AG09309 (cell line): ENCODE measurements around the gene JPH3.

Experiments
- DNase-seq: peaks from one replicate; pipeline ENCODE4 v3.0.0-alpha.2; 2010; ENCODE audit warnings: low read depth
- H3K4me3 ChIP-seq: 2 replicates; pipeline ENCODE4 v1.5.1; 2011; ENCODE audit warnings: mild to moderate bottlenecking, low read depth, low read length, moderate library complexity; ENCODE audit not compliant: control insufficient read depth
- TF ChIP-seq, protein P1 (sequence below): IDR thresholded peaks from 2 replicates; pipeline ENCODE4 v1.5.1; 2011; ENCODE audit warnings: mild to moderate bottlenecking, low read depth, low read length, inconsistent platforms; ENCODE audit not compliant: insufficient read depth, control insufficient read depth; ENCODE audit errors: missing control alignments

JPH3 gene

DNA sequence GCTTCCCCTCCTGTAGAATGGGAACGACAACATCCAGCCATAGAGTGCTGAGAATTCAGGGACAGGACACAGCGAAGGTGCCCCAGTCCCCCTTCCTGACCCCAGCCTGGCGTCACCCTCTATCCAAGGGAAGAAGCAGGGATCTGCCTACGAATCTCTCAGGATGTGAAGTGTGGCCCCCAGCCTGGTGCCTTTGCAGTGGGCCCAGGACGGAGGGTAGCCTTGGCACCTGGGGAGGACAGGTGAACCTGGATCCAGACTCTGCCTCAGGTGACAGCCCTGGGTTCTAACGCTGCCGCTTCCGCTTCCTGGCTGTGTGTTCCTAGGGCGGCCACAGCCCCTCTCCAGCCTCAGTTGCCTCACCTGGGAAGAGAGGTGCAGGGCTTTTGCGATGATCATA lies 36.4 kb downstream of the JPH3 start:
- H3K4me3 ChIP-seq = no peak overlapping the region
- no peak for DNase-seq
- TF ChIP-seq, protein P1, sequence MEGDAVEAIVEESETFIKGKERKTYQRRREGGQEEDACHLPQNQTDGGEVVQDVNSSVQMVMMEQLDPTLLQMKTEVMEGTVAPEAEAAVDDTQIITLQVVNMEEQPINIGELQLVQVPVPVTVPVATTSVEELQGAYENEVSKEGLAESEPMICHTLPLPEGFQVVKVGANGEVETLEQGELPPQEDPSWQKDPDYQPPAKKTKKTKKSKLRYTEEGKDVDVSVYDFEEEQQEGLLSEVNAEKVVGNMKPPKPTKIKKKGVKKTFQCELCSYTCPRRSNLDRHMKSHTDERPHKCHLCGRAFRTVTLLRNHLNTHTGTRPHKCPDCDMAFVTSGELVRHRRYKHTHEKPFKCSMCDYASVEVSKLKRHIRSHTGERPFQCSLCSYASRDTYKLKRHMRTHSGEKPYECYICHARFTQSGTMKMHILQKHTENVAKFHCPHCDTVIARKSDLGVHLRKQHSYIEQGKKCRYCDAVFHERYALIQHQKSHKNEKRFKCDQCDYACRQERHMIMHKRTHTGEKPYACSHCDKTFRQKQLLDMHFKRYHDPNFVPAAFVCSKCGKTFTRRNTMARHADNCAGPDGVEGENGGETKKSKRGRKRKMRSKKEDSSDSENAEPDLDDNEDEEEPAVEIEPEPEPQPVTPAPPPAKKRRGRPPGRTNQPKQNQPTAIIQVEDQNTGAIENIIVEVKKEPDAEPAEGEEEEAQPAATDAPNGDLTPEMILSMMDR = no peak

DNA sequence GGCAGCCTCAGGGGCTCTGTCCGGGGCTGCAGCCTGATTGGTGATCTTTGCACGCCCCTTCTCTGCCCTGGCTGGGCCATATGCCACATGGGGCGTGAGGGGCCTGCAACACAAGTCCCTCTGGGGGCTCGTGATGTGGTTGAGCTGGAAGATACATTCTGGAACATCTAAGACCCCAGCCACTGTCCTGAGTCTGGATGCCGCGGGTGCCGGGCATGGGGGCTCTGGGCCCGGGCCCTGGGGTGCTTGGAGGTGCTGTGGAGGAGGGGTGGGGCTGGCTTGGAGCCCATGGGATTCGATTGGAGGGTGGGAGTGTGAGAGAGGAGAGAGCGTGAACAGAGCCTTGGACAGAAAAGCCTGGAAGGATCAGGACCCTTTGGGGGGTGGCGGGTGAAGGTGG lies 39.4 kb downstream of the JPH3 start:
- TF ChIP-seq, protein P1 = no peak
- DNase-seq = no peak
- no peak overlapping the region for H3K4me3 ChIP-seq

DNA sequence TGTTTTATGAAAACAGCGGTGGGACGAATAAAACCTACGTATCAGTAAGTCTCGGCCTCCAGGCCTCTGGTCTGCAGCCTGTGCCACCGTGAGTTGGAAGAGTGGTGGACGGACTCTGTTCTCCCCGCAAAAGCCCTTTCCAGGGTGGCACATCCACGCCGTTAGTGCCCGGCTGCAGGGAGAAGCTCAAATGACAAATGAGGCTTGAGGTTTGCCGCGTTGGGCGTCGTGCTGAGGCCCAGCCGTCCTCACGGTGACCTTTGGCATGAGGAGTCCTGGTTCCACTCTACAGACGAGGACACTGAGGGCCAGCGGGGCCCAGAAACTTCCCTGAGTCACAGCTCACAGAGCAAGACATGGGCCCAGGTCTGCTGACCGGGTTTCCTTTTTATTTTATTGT lies 40.2 kb downstream of the JPH3 start:
- no peak for DNase-seq
- no peak overlapping the region for H3K4me3 ChIP-seq
- TF ChIP-seq, protein P1 = no peak

DNA sequence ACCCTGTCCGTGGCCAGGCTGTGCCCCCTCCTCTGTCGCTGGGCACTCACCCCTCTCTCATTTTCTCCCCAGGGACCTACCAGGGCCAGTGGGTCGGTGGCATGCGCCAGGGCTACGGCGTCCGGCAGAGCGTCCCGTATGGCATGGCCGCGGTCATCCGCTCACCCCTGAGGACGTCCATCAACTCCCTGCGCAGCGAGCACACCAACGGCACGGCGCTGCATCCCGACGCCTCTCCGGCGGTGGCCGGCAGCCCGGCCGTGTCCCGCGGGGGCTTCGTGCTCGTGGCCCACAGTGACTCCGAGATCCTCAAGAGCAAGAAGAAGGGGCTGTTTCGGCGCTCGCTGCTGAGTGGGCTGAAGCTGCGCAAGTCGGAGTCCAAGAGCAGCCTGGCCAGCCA lies 41.9 kb downstream of the JPH3 start:
- no peak overlapping the region for H3K4me3 ChIP-seq
- no peak for DNase-seq
- TF ChIP-seq, protein P1 = no peak

DNA sequence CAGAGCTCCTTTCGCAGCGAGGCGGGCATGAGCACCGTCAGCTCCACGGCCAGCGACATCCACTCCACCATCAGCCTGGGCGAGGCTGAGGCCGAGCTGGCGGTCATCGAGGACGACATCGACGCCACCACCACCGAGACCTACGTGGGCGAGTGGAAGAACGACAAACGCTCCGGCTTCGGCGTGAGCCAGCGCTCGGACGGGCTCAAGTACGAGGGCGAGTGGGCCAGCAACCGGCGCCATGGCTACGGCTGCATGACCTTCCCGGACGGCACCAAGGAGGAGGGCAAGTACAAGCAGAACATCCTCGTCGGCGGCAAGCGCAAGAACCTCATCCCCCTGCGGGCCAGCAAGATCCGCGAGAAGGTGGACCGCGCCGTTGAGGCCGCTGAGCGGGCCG lies 42.3 kb downstream of the JPH3 start:
- TF ChIP-seq, protein P1 = no peak
- no peak overlapping the region for H3K4me3 ChIP-seq
- no peak for DNase-seq

DNA sequence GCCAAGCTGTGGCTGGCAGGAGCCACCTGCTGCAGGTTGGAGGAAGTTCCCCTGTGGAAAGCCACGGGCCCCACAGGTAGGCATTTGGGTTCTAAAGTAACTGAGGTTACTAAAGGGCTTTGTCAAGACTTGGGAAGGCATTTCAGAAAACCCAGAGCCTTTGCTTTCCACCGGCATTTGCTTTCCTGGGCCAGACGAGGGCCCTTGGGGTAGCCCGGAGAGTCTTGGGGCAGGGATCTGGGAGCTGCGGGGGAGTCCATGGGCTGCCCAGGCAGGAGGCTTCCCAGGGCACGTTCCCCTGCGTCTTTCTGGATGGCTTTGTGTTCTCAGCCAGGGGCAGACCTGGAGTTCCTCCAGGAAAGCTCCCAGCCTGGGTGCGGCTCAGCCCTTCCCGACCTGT lies 43.5 kb downstream of the JPH3 start:
- DNase-seq = no peak
- H3K4me3 ChIP-seq = no peak overlapping the region
- TF ChIP-seq, protein P1 = no peak
